NCI-H1417 (cell line): ENCODE measurements around the gene CYP26B1.
A peak's percentile ranks its signal among the peaks of the same experiment; 100 is the strongest.

Source experiments
- DNase-seq, 3 experiments: peaks; one replicate each; lab custom pipeline; 2025; lab: John Stamatoyannopoulos, UW

The CYP26B1 gene

DNA sequence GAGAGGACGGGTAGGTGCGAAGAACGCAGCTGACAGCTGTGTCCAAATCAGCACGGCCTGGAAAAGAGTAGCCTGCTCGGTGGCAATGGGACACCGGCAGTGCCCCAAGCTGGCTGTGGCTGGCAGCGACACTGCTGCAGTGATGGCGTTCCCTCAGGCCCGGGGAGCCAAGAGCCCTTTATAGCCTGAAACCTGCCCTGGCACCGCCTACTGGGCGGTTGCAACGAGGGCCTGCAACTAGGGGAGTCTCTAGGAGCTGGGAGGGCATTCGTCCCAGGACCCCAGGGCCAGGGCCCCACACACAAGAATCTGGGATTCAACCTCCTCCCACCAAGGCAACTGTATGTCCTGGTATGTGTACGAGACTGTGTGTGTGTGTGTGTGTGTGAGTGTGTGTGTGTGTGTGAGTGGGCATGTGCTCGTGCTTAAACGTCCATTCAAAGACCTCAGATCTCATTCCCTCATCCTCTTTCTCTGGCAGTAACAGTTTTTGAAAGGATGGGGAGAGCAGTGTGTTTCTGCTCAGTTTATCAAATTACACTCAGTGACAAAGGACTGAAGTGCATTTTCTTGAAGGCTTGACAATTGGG is 6.8 kb upstream of the CYP26B1 start:
- no peak for DNase-seq

DNA sequence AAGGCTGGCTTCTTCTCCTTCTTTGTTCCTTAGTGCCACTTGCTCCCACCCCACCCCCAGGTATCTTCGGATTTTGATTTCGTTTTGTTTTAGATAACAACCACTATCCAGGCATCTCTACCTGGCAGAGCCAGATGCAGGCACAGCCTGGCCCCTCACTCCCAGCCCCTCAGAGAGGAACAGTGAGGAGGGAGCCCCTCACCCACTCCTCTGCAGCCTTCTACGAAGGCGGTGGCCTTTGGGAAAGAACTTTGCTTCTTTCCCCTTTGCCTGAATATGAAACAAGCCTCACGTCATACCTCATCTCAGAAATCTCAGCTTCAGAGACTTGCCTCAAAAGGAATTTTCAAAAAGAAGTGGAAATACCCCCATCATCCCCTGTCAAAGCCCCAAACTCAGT is 6.3 kb upstream of the CYP26B1 start:
- no peak for DNase-seq

DNA sequence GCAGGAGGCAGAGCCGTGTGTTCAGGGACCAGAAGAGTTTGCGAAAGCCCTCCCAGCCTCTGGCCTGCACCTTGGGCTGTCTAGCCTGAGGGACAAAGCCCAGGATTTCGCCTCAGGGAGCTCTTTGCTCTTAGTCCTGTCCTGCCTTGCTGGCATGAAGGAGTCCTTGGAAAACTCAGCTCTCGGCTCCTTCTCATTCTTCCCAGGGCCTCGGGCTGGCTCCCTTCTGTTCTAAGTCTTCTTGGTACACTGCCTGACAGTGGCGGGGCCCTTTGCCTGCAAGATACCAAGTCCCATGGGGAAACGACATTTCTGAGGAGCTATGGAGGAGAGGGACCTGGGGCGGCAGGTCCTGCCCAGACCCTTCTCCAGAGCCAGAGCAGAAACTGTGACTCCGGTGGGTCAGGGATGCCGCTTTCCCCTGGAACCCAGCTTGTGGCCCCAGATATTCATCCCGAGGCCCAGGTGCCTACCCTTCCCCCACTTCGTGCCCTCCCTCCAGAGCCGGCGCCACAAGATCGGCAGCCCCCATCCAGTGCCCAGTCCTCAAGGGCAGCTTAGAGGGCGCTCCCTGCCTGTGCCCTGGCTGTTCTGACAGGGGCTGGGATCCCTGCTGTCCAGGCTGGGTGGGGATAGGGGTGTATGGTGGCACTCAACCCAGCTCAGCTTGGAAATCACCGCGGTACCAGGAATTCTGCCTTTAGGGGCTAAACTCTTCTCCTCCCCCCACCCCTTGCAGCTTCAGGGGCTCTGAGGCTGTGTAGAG is 5.5 kb upstream of the CYP26B1 start:
- DNase-seq = no peak

DNA sequence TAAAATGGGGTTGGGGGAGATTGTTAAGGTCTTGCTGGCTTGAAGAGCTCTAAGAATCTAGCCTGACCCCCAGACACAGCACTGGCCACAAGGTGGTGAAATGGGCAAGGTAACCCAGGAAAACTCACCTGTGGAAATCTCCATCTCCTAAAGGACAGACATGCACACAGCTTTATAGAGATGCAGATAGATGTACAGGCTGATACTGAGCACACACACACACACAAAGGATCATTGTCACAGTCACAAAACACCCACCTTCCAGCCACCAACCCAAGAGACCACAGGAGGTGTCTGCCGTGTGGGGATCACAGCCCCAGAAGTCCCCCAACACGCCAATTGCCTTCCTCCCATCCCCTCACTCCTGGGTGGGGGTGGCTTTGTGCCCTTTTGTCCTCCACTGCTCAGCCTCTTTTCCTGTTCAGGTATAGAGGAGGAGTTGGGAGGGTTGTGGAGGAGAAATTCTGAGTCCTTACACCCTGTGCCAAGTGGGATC is 3.2 kb upstream of the CYP26B1 start:
- no peak for DNase-seq

DNA sequence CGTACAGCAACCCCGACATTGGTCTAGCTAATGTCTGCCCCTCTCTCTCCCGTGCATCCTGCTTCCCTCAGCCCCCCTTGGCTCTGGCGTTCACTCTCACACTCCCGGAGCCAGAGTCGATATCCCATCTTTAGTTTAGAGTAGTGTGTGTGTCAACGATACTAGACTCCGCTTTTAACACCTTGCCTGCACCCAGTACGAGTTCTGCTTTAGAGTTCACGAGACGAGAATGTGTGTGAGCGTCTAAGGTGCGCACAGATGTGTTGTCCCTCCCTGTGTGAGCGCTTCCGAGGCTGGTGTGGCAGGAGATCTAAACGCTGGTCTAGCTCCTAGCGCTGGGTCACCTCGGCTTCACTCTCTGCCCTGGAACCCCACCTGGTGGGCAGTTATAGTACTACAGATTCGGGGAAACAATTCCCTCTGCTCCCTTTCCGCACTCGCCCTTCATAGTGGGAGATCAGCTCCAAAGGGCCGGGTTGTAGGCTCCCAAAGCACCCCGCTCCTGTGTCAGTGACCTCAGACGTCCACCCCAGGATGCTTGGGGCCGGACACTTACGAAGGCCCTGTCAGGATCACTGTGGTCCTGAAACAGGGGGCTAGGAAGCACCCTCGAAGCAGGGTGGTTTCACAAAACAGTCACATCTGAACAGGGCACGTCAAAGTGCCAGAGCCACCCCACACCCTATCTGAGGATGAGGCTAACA is 2.6 kb upstream of the CYP26B1 start:
- DNase-seq = peak; percentile 61 to 92 (median 82)

DNA sequence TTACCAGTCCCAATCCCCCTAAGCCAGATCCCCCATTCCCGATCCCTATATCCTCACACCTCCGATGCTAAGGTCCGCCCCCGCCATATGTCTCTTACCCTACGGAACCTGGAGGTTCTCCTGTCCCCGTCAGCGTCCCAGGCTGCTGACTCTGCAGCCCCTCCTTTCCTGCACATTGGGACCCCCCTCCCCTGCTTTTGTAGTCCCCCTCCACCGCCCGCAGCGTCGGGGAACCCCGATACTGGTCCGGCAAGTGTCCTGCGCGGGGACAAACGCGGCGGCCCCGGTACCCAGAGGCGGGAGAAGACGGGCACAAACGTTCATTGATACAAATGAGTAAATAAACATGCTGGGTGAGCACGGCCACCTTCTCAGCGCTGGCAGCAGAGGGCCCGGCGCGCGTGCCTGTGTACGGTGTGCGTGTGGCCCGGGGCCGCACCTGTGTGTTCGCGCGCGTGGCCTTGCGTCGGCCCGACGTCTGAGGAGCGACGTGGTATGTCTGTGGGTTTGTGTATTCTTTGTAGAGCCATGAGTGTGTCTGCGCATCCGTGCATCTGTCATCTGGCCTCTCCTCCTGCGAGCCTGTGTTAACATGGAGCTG is 2.0 kb upstream of the CYP26B1 start:
- DNase-seq = peak in 2 of 3 experiments; percentile 71 to 74

DNA sequence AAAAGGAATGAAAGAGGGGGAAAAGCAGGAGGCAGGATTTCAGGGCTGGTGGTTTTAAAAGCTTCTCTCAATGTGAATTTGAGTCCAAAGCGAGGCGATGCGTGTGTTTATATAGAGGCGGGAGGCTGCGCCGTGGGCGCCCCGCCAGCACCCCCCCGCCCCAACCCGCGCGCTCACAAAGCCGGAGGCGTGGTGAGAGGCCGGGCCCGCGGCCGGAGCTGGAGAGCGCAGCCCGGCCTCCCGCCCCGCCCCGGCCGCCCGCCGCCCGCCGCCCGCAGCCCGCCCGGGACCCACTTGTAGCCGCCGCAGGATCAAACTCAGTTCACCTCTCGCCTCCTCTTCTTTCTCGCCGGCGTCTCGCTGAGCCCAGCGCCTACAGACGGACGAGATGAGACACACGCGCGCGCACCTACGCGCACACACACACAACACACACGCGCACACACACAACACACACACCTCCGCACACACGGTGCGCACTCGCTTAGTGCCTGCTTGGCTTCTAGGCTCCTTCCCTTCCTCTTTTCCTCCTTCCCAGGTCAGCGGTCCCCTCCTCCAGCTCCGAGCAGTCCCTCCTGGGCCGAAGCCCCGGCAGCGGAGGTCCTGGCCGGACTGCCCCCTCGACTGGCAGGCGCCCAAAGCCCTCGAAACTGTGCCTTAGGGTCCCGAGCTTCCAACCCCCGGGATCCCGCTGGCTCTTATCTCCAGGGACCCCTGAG is 1.3 kb upstream of the CYP26B1 start:
- peak; percentile 2 to 72 (median 71) for DNase-seq

DNA sequence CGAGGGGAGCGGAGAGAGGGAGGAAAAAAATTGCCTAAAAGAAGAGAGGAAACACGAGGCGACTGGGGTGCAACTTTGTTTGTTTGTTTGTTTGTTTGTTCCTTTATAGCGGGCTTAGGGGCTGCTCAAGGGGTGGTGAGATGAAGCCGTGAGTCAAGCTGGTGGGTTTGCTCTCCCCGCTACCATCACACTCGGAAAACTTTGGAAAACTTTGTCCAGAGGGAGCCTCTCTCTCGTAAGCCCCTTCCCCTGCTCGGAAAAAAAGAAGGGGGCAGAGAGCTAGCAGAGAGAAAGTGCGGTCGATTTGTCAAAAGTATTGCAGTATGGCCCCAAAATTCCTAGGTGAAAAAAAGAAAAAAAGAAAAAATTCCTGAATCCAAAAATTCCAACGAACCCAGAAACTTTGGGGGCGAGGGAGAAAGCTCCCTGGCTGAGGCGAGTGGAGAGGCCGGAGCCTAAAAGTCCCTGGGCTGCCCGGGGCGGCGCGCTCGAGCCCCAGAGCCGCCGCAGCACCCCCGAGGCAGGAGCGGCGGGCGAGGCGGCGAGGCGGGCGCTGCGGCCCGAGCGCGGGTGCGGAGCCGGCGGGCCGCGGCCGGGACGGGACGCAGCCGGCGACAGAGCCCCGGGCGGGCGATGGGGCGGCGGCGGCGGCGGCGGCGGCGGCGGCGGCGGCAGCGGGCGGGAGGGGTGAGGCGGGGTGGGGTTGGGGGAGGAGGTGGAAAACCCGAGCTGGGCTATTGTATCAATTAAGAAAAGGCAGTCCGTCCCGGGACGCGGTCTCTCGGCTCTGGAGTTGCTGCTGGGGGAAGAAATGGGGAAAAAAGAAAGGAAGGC is 558 bp upstream of the CYP26B1 start:
- no peak for DNase-seq

DNA sequence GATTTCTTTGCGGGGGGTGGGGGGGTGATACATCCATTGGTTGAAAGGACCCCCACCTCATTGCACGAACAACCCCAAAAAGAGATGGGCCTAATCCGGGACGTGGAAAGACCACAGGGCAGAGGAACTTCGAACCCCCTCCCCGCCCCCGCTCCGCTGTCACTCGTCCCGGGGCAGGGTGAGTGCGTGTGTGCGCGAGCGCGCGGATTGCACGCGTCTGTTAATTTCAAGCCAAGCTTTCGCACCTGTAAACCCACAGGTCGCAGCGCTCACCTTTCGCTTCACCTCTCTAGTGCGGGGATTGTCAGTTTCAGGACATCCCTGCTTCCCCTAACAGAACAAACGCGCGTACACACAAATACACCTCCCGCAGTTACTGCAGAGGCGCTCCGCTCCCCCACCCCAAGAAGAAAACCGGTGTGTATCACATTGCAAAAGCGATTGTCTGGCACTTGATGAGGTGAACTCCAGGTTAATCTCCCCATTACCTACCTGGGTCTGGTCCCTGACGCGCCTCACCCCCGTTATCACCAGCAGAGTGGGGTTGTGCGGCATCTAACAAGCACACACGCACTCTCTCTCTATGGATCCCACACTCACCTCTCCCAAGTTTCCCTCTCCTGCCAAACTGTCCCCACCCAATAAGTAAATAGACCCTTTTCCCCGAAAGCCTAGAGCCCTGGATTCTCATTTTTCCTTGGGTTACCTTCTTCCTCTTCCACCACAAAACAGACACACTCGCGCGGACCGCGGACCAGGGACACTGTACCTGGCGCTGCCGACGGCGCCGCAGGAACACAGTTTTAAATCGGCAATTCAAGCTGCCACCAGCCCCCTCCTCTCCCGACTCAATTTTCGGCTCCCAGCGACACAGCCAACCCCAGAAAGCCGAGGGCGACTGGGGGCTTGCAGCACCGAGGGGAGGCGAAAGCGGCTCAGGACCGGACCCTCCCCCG is 1.0 kb downstream of the CYP26B1 start:
- peak in 1 of 3 experiments; percentile 9 for DNase-seq

DNA sequence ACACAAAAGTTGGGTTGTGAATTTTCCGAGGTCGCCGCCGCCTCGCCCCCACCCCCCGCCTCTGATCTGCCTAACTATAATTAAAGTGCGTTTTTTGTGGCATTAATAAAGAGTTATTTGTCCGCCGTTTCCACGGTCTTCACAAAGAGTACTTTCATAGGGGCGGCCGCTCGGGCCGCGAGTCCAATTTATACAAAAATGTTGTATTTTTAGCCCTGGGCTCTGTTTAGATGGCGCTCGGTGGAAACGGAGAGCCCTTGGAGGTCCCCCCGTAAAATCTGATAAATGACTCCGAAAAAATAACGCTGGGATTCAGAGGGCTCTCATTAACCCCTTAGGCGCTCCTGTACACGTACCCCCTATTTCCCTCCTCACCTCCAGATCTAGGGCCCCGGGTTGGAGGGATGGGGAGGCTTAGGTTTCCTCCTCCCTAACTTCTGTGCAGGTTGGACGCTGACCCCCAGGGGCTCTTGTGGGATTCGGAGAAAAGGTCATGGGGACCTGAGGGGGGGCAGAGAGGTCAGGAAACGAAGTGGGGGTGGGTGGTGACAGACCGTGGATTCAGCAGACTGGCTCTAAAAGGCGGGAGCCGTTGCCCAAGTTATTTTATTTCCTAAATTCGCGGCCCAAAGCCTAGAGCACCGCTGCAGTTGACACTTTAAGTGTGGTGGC is 1.9 kb downstream of the CYP26B1 start:
- no peak for DNase-seq

DNA sequence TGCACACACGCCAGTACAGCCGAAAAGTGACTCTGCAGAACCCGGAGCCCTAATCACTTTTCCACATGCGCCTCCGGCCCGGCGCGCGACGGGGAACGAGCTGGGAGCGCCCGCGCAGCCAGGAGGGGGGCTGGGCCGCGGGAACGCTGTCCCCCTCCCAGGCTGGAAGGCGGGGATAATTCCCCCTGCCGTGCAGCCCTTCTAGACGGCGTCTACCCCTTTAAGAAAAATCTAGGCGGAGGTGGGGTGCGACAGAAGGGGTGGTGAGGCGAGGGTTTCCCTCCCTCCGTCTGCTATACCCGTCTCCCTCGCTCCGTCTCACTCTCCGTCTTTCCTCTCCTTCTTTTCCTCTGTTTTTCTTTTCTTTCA is 2.4 kb downstream of the CYP26B1 start:
- peak in 2 of 3 experiments; percentile 54 to 61 for DNase-seq

DNA sequence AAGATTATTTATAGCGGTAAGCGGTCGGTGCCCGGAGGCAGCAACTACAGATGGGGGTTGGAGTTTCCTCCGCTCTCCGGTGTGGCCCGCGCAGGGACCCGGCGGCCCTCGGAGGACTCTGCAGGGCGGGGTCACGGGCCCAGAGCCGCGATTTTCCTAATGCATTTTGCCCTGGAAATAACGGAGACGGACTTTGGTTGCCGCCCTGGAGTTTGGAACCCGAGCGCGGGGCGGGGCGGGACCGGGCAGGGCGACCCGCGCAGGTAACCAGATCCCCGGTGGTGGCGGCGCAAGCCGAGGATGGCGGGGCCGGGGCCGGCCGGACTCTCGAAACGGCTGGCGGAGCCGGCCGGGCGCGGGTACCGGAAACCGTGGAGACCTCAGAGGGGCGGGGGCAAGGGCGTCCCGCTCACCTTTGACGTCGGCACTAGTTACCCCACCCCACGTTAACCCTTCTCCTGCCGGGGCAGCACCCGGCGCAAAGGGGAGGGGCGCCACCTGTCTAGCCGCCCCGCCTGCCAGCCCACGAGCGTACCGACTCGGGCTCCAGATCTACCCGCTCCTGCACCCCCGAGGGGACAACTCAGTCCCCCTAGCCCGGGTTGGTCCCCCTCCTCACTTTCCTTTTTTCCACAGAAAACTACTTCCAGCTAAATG is 2.9 kb downstream of the CYP26B1 start:
- DNase-seq = peak in 2 of 3 experiments; percentile 54 to 61

DNA sequence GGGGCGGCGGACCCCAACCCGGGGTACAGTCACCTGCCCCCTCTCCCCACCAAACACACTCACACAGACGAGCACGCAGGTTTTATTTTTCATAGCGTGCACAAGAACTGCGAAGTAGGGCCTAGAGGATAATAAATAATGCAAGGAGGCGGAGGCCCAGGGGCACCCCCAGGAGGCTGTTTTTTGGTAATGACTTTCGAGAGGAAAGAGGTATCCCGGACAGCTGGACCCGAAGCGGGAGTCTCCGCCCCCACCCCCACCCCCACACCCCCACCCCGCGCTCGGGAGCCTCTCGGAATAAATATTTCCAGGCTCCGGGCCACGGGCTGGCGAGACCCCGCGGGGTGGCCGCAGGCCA is 3.4 kb downstream of the CYP26B1 start:
- DNase-seq = no peak

DNA sequence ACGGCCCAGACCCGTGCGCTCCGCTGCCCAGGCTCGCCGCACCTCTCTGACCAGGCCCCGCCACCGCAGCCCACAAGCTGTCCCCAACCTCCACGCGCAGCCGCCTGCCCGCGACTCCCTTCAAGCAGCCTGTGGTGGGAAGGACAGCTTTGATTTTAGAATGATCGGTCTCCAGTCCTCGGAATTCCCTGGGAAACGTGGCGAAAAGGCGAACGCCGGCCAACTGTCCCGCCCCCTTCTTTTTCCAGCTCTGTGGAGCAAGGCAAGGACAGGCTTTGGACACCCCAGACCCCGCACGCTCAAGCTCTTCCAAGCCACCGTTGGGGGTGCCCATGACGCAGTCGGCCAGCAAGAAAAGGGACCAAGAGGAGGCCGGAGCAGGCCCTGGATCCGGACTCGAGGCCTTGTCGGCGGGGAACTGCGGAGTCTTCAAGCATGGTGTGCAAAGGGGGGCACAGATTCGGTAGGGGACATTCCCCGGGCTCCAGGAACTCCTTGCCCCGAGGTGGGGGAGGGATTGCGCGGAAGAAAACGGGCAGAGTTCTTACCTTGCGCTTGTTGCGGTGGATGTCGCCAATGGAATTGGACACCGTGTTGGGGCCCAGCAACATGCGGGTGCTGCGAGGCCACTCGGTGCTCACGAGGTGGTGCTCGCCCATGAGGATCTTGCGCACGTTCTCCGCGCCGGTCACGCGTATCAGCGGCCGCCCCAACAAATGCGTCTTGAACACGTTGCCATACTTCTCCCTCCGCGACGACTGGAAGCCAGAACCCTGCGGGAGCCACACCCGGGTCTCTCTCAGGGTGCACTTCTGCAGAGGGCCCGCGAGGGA is 4.0 kb downstream of the CYP26B1 start:
- DNase-seq = no peak

DNA sequence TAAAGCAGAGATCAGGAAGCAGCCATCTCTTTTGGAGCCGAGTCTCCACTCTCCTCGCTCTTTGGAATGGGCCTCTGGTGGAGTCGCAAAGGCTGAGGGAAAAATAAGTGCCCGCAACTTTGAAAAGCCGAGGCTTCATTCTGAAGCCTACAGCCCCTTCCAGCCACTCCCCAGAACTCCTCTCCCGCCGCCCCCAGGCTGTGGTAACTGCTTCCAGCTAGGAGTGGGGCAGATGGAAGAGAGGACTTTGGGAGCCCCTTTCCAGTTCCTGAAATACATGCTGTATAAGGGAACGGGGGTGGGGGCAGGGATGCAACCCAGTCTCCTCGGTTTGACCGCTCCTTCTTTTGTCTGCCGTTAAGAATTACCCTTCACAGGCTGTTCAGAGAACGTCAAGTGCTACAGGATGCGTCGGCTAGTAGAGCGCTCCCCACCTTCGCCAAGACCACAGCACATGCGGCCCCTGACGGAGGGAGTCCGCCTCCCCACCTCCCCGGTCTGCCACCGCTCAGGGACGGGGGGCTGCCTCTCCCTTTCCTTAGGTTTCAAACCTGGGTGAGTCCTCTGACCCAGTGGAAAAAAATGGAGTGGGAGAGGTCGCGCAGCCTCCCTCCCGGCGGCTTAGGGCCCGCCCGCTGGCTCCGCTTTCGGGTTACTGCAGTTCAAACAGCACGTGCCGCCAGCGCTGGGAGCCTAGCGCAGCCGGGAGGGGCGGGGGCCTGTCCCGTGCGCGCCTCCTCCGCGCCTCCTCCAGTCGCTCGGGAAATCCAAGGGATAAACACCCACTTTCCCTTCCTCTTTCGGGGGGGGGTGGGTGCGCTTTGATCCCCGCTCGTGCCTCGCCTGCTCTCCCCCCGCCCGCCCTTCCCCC is 4.9 kb downstream of the CYP26B1 start:
- peak in 2 of 3 experiments; percentile 26 to 30 for DNase-seq

DNA sequence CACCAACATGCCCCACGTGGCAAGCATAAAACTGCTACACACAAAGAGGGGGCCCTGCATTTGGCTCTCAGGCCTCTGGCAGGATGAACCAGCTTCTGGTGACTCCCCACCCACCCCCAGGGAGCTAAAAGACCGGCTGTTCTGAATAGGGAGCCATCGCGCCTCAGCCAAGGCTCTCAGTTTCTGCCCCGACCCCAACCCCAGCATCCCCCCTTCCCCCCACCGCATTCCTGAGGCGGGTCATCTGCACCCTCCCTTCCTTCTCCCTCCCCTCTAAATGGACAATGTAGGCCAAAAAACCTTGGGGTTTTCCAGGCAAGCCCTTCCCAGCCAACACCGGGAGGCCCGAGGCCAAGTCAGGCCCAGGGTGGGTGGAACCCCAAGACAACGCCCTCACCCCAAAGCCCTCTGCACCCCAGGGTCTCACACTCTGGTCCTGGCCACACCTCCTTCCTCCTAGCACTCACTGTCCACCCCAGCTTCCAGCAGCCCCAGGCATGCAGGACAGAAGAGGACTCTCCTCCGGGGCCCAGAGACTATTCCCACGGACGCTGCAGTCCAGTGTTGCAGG is 5.7 kb downstream of the CYP26B1 start:
- no peak for DNase-seq
